PFSK-1 (cell line): ENCODE measurements around the gene ADAMTSL1.

Source experiments
- FOXP2 ChIP-seq: optimal IDR thresholded peaks from 2 replicates; pipeline ENCODE3; 2011; ENCODE audit warnings: borderline replicate concordance, control low read depth, inconsistent platforms; ENCODE audit not compliant: insufficient read depth; ENCODE audit errors: extremely low read length, extremely low read depth
- POLR2AphosphoS5 ChIP-seq: IDR thresholded peaks from 2 replicates; pipeline ENCODE4 v1.6.1; 2012; ENCODE audit warnings: low read depth, mild to moderate bottlenecking, control low read depth, low read length, moderate library complexity
- SIN3A ChIP-seq: IDR thresholded peaks from 2 replicates; pipeline ENCODE4 v1.6.1; 2012; ENCODE audit warnings: mild to moderate bottlenecking, low read length, moderate library complexity, borderline replicate concordance; ENCODE audit not compliant: insufficient read depth
- TAF1 ChIP-seq: IDR thresholded peaks from 2 replicates; pipeline ENCODE4 v1.6.1; 2012; ENCODE audit warnings: low read length, control low read depth, borderline replicate concordance; ENCODE audit not compliant: insufficient read depth
- TF ChIP-seq, protein P1 (sequence below), 2 experiments: IDR thresholded peaks; 2 replicates each; pipeline versions ENCODE4 v1.6.1 to v1.8.0; 2011 to 2012; ENCODE audit warnings: low read depth in 2 of 2, low read length in 2 of 2, control low read depth in 1 of 2, inconsistent platforms in 1 of 2, mild to moderate bottlenecking in 1 of 2, moderate library complexity in 1 of 2; ENCODE audit not compliant: insufficient read depth in 1 of 2

Gene ADAMTSL1

DNA sequence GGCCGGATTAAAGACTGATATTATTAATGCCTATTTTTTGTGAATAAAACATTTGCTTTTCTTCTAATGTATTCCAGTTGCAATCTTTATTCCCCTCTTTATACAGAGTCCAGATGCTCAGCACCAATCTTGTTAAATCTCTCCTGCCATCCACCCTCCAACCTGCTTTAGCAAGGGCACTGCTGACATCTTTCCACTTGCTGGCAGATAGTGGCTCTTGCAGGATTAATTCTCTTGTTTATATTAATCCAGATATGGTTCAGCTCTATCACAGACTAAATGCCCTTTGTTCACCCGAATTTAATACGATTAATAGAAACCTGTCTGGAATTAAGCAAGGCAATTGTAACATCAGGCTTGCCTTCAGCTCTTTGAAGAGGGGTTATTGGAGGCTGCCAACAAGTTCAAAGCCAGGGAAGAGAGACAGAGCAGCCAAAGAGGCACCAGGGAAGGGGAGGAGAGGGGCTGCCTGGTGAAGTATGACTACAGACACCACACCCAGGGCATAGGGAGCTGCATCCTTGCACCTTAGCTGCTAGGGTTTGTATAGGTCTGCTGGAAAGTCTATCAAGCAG is 322.8 kb downstream of the ADAMTSL1 start:
- no peak for TF ChIP-seq POLR2AphosphoS5
- TF ChIP-seq FOXP2 = no peak
- no peak for TF ChIP-seq SIN3A
- TF ChIP-seq TAF1 = no peak
- TF ChIP-seq, protein P1, sequence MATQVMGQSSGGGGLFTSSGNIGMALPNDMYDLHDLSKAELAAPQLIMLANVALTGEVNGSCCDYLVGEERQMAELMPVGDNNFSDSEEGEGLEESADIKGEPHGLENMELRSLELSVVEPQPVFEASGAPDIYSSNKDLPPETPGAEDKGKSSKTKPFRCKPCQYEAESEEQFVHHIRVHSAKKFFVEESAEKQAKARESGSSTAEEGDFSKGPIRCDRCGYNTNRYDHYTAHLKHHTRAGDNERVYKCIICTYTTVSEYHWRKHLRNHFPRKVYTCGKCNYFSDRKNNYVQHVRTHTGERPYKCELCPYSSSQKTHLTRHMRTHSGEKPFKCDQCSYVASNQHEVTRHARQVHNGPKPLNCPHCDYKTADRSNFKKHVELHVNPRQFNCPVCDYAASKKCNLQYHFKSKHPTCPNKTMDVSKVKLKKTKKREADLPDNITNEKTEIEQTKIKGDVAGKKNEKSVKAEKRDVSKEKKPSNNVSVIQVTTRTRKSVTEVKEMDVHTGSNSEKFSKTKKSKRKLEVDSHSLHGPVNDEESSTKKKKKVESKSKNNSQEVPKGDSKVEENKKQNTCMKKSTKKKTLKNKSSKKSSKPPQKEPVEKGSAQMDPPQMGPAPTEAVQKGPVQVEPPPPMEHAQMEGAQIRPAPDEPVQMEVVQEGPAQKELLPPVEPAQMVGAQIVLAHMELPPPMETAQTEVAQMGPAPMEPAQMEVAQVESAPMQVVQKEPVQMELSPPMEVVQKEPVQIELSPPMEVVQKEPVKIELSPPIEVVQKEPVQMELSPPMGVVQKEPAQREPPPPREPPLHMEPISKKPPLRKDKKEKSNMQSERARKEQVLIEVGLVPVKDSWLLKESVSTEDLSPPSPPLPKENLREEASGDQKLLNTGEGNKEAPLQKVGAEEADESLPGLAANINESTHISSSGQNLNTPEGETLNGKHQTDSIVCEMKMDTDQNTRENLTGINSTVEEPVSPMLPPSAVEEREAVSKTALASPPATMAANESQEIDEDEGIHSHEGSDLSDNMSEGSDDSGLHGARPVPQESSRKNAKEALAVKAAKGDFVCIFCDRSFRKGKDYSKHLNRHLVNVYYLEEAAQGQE (IDR thresholded peaks at IDR 0.05; ENCODE audit: insufficient read depth in 1 of 2, low read depth in 2 of 2, low read length in 2 of 2) = no peak

DNA sequence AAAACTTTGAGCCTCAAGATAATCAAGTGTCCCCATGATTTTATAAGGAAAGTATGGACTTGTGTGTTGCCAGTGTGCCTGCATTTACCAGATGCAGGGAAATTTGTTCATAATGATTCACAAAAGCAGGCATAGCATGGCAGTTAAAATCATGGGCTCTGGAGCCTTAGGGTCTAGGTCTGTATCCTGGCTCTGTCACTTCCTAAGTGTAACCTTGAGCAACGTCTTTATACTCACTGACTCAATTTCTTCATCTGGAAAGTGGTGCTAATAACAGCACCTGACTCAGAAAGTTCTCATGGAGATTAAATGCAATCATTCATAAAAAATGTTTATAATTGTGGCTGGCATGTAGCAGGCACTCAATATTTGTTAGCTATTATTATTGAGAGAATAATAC is 324.2 kb downstream of the ADAMTSL1 start:
- TF ChIP-seq POLR2AphosphoS5 (no peak), SIN3A (no peak), TAF1 (no peak), FOXP2 (no peak)
- TF ChIP-seq, protein P1 (IDR thresholded peaks at IDR 0.05; ENCODE audit: insufficient read depth in 1 of 2, low read depth in 2 of 2, low read length in 2 of 2) = no peak

DNA sequence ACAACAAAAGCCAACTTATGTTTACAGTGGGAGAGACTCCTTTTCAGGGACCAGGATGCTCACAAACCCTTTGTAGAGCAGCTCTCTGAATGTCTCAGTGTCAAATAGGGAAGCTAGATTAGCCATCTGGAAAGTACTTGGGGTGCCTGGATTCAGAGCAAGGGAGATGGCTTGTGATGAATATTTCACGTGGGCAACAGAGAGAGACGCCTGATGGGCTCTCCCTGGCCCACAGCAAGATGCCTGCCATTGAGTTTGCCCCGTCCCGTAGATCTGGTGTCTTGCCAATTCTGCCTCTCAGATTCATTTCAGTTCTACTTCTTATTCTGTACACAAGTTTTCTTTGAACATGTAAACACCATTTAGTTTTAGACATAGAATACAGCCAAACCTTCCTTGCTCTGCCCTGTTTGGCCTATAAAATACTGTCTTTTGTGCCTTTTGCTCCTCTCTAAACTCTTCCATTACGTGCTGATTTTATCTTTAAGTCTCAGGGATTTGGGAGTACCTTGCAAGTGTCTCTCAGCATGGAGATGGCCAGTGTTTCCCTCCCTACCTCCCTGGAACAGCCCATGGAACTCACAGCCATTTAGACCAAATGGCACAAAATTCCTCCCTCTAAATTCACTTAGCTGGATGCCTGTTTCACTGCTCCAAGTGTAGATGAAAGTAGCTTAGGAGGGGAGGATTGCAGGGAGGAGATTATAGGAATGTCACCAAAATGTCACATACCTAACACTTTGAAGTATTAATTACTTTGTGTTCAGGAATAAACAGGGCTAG is 324.7 kb downstream of the ADAMTSL1 start:
- TF ChIP-seq FOXP2 (no peak), TAF1 (no peak), POLR2AphosphoS5 (no peak), SIN3A (no peak)
- TF ChIP-seq, protein P1 (IDR thresholded peaks at IDR 0.05; ENCODE audit: insufficient read depth in 1 of 2, low read depth in 2 of 2, low read length in 2 of 2) = no peak

DNA sequence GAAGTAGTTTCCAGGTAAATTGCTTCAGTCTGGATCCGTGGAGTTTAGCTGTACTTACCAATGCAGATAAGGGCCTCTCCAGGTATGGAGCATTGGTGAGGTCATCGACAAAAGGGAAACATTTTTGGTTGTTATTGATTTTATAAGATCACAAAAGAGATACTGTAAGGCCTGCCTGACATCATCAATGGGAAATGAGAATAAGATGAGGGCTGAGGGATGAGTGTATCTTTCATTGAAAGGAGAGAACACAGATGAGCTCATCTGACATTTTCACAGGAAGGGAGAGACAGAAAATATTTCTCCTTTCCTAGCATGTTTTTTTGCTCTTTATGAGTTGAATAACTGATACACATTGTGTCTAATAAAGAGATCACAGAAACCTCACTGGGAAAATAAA is 325.5 kb downstream of the ADAMTSL1 start:
- TF ChIP-seq POLR2AphosphoS5 (no peak), SIN3A (no peak), FOXP2 (no peak), TAF1 (no peak)
- TF ChIP-seq, protein P1 (IDR thresholded peaks at IDR 0.05; ENCODE audit: insufficient read depth in 1 of 2, low read depth in 2 of 2, low read length in 2 of 2) = no peak

DNA sequence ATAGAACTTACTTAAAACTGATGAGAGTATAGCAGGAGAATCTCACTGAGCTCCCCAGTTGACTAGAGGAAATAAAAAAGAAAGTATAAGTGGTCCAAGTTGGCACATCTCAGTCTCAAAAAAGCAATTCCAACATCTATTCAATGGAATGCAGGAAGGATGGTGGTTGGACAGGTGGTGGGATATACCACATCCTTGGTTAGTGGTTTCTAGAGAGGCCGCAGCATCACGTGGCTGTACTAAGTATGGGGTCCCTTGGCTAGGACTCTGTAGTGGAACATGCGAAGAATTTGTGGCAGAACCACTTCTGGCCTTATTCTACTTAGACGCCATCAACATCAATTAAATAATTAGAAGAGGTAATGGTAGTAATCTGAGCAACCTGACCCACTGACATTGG is 326.6 kb downstream of the ADAMTSL1 start:
- TF ChIP-seq TAF1 (no peak), POLR2AphosphoS5 (no peak), FOXP2 (no peak), SIN3A (no peak)
- TF ChIP-seq, protein P1 (IDR thresholded peaks at IDR 0.05; ENCODE audit: insufficient read depth in 1 of 2, low read depth in 2 of 2, low read length in 2 of 2) = no peak
